GM21367 (cell line): Measurements from ENCODE around the gene ARID1B.

ENCODE experiments used
- ATAC-seq: cut with Tn5 transposase; IDR thresholded peaks from one replicate; pipeline ENCODE4 v1.9.1; 2021; ENCODE audit not compliant: unreplicated experiment

Gene ARID1B

DNA sequence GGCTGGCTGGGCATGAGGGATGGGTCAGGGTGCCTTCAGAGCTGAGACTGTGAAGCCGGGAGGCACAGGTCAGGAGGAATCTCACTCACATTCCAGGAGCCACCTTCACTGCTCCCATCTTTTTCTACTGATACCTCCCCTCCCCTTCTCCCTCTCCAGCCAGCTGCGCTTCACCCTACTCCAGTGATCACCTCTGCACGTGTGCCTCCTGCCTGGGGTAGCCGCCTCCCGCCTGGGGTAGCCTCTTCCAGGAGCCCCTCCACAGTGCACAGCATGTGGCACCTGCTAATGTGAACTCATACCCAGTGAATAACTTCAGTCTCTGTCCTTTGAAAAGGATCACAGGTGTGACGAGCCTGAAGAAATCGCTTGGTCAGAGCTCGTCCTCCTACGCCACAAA lies 313.6 kb downstream of the ARID1B start:
- no peak for ATAC-seq

DNA sequence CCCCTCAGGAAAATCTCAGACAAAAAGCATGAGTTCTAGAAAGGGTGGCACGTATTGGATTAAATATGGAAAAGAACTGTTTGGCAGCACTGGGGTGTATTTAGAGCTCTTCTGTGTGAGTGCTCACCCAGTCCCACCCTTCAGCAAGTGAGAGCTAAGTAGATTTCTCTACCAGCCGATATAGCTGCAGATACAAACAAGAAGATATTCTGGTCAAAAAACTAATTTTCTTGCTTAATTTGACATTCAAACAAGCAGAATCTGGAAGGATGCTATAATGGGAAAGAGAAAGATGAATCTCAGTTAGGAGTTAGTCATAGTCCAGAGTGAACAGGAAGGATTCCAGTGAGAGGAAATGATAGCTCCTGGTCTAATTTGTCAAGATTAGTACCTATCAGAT lies 314.1 kb downstream of the ARID1B start:
- ATAC-seq, result no peak

DNA sequence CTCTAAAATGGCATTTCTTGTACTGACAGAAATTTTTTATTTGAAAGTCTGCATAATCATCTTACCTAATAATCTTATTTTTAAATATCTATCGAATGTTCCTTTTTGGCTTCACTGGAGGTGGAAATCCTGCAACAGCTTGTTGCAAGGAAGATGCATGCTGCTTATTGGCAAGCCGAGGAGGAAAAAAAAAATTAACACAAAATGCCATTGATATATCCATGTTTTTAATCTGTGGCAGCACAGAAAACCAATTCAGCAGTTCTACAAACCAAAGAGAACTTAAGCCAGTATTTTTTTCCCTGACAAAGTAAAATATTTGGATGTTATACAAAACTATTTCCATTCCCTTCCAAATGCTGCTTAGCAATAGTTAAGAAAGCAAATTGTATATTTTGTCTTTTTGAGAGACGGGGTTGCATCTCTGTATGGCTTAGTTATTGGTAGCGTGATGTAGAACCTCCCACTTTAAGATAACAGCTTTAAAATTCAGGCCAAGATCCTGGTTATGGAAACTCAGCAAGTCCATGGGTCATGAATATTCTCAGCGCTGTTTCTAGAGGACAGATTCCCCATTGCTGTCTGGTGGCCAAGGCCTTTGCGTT lies 314.8 kb downstream of the ARID1B start:
- ATAC-seq, result no peak

DNA sequence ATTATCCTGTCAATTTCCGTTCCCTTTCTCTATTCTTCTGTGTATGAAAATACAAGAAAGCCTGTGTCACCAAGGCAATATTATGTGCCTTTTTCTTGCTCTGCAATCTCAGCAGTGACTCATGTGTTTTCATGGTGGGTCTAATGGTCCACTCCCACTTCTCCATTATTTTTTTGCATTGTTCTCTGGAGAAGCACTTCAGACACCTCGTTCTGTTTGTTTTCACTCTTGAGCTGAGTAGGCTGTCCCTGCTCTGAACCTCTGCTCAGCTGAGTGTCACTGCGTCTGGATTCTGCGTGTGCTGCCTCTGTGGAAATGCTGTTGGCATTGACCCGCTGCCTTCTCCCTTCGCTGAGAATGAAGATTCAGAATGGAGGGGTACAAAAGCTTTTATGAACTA lies 315.6 kb downstream of the ARID1B start:
- no peak for ATAC-seq

- no peak for ATAC-seq
Measured at GRCh38 chr6:157093536-157093935, 316.4 kb downstream of the ARID1B start.

GRCh38 chr6:157094038-157094437 lies 316.9 kb downstream of the ARID1B start:
- ATAC-seq, result peak; percentile 82

- ATAC-seq, result no peak
Measured at GRCh38 chr6:157095084-157095483, 317.9 kb downstream of the ARID1B start.

- ATAC-seq, result no peak
Measured at GRCh38 chr6:157095569-157095968, 318.4 kb downstream of the ARID1B start.

- ATAC-seq, result no peak
Measured at GRCh38 chr6:157096105-157096504, 318.9 kb downstream of the ARID1B start.

GRCh38 chr6:157096522-157096921 lies 319.3 kb downstream of the ARID1B start:
- ATAC-seq, result no peak

GRCh38 chr6:157097255-157097955 lies 320.2 kb downstream of the ARID1B start:
- ATAC-seq, result no peak

GRCh38 chr6:157098999-157099398 lies 321.8 kb downstream of the ARID1B start:
- no peak for ATAC-seq

- peak; percentile 98 for ATAC-seq
Measured at GRCh38 chr6:157099912-157100593, 322.9 kb downstream of the ARID1B start.

DNA sequence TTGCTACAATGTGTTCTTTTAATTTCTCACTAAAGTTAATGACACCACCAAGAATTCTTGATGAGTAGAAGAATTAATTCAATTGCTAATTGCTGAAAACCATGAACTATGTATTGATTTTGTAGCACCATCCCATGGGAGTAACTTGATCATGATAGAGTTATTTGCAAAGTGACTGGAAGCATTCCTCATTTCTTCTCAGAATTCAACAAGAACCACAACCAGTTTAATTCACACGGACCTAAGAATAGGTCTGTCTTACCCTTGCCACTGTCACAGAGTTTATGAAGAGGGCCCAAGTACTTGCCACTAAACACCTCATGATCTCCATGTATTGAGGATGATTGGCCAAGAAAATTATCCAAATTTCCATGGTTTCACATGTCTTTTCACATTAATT lies 324.0 kb downstream of the ARID1B start:
- ATAC-seq, result no peak

GRCh38 chr6:157104803-157105202 lies 327.6 kb downstream of the ARID1B start:
- no peak for ATAC-seq

DNA sequence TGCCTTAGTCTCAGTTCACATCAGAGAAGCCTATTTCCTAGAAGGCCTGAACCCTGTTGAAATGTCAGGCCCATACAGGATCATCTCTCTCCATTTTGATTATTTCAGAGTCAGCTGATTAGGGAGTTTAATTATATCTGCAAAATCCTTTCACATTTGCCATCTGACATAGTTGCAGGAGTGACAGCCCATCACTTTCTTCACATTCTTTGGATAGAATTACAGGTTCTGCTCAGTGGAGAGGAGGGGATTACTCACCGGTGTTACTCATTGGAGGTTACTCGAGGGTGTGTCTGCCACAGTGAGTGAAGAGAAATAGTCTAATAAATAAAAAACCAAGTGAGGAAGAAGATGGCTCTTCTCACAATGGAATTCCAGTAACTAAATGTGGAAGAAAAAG lies 329.3 kb downstream of the ARID1B start:
- ATAC-seq, result no peak

GRCh38 chr6:157107571-157107914 lies 330.4 kb downstream of the ARID1B start:
- ATAC-seq, result no peak

DNA sequence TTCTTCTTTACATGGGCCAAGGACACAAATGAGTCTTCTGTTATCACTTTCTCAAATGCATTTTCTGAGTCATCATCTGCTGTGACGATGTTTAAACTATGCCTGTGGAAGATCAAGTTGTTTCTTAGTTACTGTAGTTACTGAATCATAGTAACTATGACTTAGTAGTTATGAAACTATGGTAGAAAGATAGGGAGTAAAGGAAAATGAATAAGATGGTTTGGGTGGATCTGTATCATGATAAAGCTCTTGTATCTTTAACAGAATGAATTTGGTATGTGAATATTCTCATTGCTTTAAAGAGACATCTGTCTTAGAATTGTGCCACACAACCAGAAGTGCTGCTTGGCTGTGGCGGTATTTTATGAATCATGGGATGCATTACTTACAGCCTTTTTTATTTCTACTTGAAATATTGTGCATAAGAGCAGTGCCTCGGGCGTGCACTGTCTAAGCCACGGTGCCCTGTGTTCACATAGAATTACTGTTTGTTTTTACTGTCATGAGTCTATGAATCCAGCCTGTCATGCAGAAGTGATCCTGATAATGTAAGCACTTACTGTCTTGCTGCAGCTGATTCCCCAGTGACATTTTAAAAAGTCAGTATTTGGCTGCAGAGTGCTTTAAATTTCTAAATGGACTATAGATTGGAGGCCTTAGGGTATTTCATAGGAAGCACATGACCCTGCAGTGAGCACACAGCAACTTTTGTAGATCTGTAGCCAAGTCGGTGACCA lies 330.9 kb downstream of the ARID1B start:
- no peak for ATAC-seq

DNA sequence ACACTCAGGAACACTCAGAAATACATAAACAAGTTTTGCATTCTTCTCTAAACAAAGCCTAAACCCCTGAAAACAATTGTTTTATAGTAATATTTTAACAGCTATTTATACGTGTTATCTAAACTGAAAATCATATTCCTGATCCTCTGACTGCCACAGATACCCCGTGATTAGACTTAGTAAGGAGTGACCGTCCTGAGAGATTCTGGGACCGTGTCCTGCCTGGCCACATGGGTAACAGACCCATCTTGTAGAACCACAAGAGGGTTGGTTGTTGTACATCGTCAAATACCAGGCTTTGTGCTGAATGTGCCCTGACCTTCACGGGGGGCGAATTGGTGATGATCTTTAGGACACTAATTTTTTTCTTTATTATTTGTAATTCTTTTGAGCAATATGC lies 331.7 kb downstream of the ARID1B start:
- no peak for ATAC-seq

- no peak for ATAC-seq
Measured at GRCh38 chr6:157110607-157111006, 333.4 kb downstream of the ARID1B start.

- no peak for ATAC-seq
Measured at GRCh38 chr6:157113389-157113788, 336.2 kb downstream of the ARID1B start.

DNA sequence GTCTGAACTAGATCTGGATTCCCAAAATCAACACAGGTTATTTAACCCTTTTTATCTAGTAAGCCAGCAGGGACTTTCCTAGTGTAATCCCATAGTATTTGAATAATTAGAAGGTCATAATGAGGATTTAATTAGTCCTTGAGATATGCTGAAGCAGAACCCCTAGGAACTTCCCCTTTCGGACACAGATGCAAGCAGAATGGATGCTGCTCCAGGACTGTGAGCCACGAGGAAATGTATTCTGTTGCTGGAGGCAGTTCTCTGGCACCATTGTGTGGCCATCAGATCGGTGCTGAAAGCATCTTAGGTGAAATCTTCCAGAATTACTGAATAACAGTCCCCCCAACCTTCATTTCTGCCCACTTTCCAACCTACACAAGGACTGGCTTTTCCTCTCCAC lies 339.2 kb downstream of the ARID1B start:
- ATAC-seq, result no peak
